GM18907 (cell line): Measurements from ENCODE around the gene TMEM50A.
"Not testable (repeated sequence)": the region's sequence is repeated elsewhere in the genome, so short reads cannot be mapped to it uniquely, and the experiment has no call there.

Source experiments
- ATAC-seq: cut with Tn5 transposase; IDR thresholded peaks from one replicate; pipeline ENCODE4 v1.9.1; 2021; ENCODE audit warnings: mild to moderate bottlenecking, moderate library complexity; ENCODE audit not compliant: unreplicated experiment

The TMEM50A gene

DNA sequence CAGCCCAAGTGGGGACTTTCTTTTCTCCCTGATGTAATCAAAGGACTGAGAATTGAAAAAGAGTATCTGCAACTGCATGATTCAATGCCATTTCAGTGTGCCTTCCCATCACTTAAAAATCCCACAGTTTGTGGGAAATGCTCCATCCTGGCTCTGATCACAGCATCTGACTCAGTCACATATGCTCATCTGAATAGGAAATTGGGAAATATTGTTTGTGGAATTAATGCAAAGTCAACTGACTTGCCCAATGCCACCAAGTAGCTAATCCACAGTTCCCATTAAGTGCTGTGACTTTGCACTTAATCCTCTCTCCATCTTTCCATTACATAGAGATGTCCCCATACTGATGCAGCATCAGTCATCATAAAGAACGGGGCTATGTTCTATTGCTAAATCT lies 45.0 kb downstream of the TMEM50A start:
- ATAC-seq: not testable (repeated sequence)

DNA sequence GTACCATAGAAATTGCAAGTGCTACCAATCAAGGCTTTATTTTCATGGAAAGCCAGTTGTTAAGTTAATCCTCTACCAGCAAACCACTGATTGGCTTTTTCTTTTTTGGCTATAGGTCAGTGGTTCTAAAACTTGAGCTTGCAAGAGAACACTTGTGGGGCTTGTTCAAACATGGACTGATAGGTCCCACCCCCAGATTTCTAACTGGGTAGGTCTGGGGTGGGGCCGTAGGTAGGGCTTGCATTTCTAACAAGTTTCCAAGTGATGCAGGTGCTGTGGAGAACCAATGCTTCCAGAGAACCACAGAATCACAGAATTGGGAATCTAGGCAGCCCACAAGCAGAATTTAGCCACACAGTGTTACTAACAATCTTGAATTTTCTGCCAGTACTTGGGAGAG lies 45.7 kb downstream of the TMEM50A start:
- not testable (repeated sequence) for ATAC-seq

DNA sequence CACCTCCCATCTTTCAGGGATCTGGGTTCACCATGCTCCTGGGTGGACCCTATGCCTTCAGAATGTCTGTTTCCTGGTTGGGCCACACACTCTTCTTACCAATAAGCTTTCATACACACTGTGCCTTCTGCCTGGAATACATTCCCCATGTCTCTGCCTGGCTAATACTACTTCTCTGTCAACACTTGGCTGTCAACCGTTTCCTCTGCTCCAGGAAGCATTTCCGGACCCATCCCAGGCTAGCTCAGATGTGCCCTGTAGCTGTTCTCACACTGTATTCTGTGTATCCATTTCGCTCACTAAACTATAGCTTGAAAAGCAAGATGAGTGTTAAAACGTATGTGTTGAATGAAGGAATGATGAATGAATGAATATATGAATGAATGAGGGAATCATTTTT lies 49.0 kb downstream of the TMEM50A start:
- ATAC-seq: not testable (repeated sequence)

DNA sequence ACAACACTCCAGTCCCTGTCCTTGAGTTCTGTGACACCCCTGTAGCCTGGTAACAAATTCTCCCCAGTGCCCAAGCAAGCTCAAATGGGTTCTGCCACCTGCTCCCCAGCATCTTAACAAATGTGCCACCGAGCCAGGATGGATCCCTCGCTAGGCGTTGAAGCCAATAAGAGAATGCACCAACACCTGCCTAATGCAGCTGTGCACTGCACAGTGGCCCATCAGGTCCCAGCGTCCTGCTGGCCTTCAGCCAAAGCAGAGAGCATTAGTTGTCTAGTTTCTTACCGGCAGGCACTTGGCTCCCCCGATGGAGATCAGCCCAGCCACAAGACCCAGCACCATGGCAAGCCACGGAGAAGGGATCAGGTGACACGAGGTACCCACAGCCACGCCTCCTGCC lies 50.6 kb downstream of the TMEM50A start:
- ATAC-seq: not testable (repeated sequence)

DNA sequence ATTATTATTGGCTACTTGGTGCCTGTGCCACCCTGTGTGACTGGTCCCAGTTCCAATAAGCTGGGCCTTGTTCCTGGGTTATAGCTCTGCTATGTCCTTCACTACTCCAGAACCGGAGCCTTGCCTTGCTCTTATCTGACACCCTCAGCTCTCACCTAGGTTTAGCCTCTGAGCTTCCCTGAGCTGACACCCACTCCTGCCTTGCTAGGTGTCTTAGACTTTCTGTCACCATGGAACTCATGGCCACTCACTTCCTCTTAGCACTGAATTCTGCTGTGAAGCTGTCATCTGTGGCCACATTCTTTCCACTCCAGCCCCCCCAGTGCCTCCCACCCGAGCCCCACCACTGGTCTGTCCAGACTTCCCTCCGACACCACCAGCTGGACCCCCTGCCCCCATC lies 51.6 kb downstream of the TMEM50A start:
- not testable (repeated sequence) for ATAC-seq

DNA sequence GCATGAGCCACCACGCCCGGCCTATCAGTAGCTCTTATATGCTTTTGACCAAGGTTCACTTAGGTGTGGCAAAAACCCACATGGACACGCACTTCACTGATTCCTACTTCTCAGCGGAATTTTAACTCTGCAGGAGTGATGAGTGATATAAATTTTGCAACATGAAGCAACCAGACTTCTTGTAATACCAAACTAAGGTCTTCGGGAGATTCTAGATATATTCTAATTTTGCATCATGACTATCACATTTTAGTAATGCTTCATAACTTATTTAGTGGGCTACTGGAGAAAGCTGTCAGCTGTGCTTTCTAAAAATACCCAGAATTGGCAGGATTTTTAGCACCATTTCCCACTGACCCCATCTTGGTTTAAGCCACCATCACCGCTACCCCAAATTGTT lies 54.7 kb downstream of the TMEM50A start:
- no peak for ATAC-seq

DNA sequence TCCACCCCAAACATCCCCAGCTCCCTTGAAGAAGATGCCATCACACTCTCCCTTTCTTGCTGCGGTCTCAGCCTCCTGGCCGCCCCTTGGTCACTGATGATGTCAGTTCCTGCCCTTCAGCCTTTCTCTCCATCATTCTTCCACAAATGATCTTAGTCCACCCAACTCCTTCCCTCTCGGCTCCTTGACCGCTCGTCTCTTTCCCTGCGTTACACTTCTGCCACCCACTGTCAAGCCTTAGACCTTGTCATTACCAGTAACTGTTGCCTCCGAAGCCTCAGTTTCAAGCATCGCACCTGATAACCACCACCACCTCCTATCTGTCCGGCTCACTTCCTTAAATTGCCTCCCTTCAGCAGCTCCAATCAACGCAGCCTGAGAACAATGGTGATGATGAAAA lies 59.4 kb downstream of the TMEM50A start:
- ATAC-seq: not testable (repeated sequence)

DNA sequence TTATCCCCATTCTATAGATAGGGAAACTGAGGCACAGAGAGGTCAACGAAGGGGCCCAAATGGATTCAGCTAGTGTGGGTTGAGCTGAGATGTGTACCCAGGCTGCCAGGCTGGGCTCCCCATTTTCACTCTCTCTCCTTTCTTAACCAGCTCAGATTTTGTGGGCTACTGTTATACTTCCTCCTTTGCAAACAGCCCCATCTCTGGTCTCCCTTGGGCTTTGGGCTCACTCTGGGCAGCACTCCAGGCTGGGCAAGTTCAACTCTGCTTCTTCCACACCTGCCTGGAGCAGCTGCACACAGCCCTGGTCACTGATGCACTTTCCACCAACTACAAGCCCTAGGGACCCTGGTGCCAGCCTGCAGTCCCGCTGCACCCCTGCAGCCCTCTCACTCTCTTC lies 59.9 kb downstream of the TMEM50A start:
- not testable (repeated sequence) for ATAC-seq

DNA sequence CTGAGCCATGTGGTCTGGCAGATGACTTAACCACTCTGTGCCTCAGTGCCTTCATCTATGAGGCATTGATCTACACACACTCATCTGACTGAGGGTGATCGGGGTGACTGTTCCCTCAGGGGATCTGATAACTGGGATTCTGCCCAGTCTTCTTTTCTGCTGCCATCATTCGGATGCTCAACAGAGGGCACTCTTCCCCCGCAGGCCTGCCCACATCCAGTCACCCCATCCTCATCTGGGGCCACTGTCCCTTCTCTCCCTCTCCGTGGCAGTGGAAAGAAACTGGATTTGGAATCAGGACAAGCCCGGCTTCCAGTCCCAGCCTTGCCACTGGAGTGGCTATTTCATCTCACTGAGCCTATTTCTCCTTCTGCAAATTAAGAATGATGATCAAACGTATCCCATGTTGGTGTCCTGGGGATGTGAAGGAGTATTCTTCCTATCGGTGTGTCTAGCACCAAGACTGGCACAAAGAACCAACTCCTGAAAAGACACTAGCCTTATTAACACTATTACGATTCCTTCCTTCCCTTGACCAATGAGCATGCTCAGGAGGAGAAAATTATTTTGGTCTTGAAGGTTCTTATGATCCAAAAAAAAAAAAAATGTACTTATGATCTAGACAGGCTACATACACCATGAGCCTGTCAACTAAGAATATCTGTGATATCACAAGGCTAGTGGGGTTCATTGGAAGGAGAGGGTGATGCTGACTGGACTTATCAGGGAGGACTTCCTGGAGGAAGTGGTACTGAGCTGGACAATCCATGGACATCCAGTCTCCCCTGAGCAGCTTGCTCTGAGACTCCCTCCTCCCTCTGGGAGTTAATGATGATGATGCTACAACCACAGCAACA lies 65.0 kb downstream of the TMEM50A start:
- not testable (repeated sequence) for ATAC-seq

DNA sequence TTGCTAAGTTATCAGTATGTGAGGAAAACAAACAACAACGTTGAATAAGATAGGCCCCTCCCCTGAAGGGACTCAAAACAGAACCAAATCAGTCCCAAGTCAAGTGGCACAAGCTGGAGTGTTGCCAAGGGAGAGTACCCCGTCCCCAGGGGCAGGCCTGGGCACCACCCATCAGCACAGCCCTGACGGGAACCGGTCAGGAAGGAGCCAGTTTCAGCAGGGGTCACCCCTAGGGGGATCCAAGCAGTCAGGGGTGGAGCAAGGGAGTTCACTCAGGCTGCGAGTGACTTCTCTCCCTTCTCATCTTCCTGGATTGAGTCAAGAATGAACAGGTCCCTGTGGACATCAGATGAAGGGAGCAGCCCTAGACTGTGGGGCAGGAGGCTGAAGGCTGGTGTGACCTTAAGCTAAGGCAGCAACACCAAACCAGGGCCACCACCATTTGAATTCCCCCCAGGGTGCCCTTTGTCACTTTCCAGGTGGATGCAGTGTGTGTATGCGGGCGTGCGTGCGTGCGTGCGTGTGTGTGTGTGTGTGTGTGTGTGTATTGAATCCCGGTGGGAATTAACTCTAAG lies 67.7 kb downstream of the TMEM50A start:
- ATAC-seq: not testable (repeated sequence)

DNA sequence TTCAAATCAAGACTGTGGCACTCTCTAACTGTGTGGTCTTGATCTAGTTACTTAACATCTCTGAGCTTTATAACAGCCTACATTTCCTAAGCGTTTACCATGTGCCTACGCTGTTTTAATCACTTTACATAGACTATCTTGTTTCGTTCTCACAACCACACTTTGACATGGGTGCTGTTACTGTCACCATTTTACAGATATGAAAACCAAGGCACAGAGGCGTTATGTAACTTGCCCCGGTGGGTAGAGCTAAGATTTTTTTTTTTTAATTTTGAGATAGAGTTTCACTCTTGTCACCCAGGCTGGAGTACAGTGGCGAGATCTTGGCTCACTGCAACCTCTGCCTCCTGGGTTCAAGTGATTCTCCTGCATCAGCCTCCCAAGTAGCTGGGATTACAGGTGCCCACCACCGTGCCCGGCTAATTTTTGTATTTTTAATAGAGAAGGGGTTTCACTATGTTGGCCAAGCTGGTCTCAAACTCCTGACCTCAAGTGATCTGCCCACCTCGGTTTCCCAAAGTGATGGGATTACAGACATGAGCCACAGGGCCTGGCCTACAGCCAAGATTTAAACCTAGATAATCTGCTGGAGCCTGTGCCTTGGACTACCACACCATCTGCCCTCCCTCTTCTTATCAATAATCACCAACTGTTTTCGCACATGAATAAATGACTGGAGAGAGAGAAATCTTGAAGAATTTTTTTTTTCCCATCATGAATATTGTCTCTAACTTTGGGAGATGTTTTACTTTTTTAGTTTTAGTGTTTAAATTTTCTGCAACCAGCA lies 71.7 kb downstream of the TMEM50A start:
- ATAC-seq: not testable (repeated sequence)
